ENCODE results near the gene LIPJ.

The LIPJ gene, protein sequence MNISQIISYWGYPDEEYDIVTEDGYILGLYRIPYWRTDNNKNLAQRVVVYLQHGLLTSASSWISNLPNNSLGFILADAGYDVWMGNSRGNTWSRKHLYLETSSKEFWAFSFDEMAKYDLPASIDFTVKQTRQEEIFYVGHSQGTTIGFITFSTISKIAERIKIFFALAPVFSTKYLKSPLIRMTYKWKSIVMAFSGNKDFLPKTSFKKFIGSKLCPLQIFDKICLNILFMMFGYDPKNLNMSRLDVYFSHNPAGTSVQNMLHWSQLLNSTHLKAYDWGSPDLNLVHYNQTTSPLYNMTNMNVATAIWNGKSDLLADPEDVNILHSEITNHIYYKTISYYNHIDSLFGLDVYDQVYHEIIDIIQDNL

DNA sequence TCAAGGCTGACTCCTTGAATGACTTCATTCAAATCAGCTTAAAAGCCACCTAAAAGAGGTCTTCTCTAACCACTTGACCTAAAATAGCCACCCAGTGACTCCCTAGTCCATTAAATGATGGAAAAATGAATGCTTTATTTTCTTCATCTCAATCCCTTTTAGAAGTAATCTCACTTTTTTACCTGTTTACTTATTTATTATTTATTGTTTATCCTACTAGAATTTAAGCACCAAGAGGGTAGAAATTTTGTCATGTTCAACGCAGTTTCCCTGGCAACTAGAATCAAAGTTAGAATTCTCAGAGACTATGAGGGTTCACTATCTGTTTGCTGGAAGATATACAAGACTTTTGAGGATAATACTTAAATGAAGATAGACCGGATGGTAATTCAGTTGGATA lies at the start of gene LIPJ:
Gene LIPJ (plus strand): TSS at position 301 of the 400 bp plus-strand sequence. CDS start 3,926 bp downstream, outside the sequence.
- no peak within 1 kb of the TSS for H3K4me3 ChIP-seq (ENCODE audit: low read depth, low read length)
- TF ChIP-seq, protein P1, sequence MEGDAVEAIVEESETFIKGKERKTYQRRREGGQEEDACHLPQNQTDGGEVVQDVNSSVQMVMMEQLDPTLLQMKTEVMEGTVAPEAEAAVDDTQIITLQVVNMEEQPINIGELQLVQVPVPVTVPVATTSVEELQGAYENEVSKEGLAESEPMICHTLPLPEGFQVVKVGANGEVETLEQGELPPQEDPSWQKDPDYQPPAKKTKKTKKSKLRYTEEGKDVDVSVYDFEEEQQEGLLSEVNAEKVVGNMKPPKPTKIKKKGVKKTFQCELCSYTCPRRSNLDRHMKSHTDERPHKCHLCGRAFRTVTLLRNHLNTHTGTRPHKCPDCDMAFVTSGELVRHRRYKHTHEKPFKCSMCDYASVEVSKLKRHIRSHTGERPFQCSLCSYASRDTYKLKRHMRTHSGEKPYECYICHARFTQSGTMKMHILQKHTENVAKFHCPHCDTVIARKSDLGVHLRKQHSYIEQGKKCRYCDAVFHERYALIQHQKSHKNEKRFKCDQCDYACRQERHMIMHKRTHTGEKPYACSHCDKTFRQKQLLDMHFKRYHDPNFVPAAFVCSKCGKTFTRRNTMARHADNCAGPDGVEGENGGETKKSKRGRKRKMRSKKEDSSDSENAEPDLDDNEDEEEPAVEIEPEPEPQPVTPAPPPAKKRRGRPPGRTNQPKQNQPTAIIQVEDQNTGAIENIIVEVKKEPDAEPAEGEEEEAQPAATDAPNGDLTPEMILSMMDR (IDR thresholded peaks at IDR 0.05; ENCODE audit: borderline replicate concordance, insufficient read depth, low read depth, low read length): no peak

DNA sequence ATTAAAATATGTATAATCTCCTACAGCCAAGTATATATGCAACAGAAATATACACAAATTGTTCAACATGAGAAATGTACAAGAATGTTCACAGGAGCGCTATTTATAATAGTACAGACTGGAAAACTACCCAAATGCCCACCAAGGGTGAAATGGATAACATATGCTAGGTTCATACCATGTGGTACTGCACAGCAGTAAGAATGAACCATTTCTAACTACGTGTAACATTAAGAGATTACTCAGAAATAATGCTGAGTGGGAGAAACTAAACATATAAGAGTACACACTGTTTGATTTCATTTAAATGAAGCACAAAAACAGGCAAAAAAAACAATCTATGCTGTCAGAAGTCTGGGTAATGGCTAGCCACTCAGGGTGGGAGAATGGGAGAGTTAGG lies 49.2 kb upstream of the LIPJ start:
- TF ChIP-seq, protein P1 (IDR thresholded peaks at IDR 0.05; ENCODE audit: borderline replicate concordance, insufficient read depth, low read depth, low read length): no peak
- no peak overlapping the region for H3K4me3 ChIP-seq (ENCODE audit: low read depth, low read length)

DNA sequence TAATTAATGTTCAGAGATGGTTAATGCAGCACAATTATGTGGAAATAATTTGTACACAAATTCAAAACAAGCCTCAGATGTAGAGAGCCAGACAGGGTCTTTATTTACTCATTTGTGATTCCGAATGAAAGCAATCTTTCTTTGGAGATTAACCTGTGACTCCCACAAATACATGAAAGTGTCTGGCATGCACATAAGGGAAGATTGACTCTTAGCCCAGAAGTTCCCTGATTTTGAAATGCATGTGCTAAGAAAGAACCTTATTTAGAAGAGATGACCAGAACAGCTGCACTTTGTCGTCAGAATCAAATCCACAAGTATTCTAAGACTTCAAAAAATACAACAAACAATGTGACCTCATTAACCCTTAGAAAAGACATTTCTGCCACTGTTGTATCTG lies 48.5 kb upstream of the LIPJ start:
- TF ChIP-seq, protein P1 (IDR thresholded peaks at IDR 0.05; ENCODE audit: borderline replicate concordance, insufficient read depth, low read depth, low read length): no peak

GRCh38 chr10:88540351-88540750 lies 46.2 kb upstream of the LIPJ start:
- TF ChIP-seq, protein P1 (IDR thresholded peaks at IDR 0.05; ENCODE audit: borderline replicate concordance, insufficient read depth, low read depth, low read length): no peak
- H3K4me3 ChIP-seq (ENCODE audit: low read depth, low read length): no peak overlapping the region

More for the DNA sequence above, 48.5 kb upstream of the LIPJ start:
- H3K4me3 ChIP-seq (ENCODE audit: low read depth, low read length): no peak overlapping the region

GRCh38 chr10:88541116-88541626 lies 45.4 kb upstream of the LIPJ start:
- H3K4me3 ChIP-seq (ENCODE audit: low read depth, low read length): no peak overlapping the region
- TF ChIP-seq, protein P1 (IDR thresholded peaks at IDR 0.05; ENCODE audit: borderline replicate concordance, insufficient read depth, low read depth, low read length): no peak

GRCh38 chr10:88542522-88542921 lies 44.0 kb upstream of the LIPJ start:
- H3K4me3 ChIP-seq (ENCODE audit: low read depth, low read length): no peak overlapping the region
- TF ChIP-seq, protein P1 (IDR thresholded peaks at IDR 0.05; ENCODE audit: borderline replicate concordance, insufficient read depth, low read depth, low read length): no peak

Data from GM12875 (cell line).